Osteoblast (primary cell): ENCODE data around the gene ADAM12. TPM values are rescaled to one million over a fixed set of nuclear protein-coding genes. Genes with fewer than 3 reads are reported as not detected.

Experiments
- DNase-seq: peaks from one replicate; pipeline ENCODE4 v3.0.0; 2011; ENCODE audit warnings: low spot score, mixed read lengths; ENCODE audit not compliant: insufficient read length; ENCODE audit errors: missing footprints
- H2AFZ ChIP-seq: 2 replicates; pipeline ENCODE4 v1.6.0; 2011; ENCODE audit warnings: mild to moderate bottlenecking, low read length
- H3K27ac ChIP-seq: 2 replicates; pipeline ENCODE4 v1.5.1; 2011; ENCODE audit warnings: mild to moderate bottlenecking, low read depth, low read length, moderate library complexity
- H3K27me3 ChIP-seq: 2 replicates; pipeline ENCODE4 v1.6.0; 2012; ENCODE audit warnings: mild to moderate bottlenecking, control low read depth, inconsistent platforms, low read length, moderate library complexity; ENCODE audit not compliant: insufficient read depth
- H3K36me3 ChIP-seq: 2 replicates; pipeline ENCODE4 v1.5.1; 2011; ENCODE audit warnings: mild to moderate bottlenecking, low read length, control low read depth, moderate library complexity; ENCODE audit not compliant: insufficient read depth
- H3K4me1 ChIP-seq: 2 replicates; pipeline ENCODE4 v1.5.1; 2011; ENCODE audit warnings: mild to moderate bottlenecking, low read length, control low read depth, moderate library complexity; ENCODE audit not compliant: insufficient read depth
- H3K4me2 ChIP-seq: 2 replicates; pipeline ENCODE4 v1.6.0; 2011; ENCODE audit warnings: mild to moderate bottlenecking, low read length; ENCODE audit not compliant: insufficient read depth
- H3K4me3 ChIP-seq: fragments of 200-600 bp; sonication (generic); 3 replicates; pipeline ENCODE4 v1.5.1; 2012; ENCODE audit warnings: mild to moderate bottlenecking, low read length, inconsistent platforms; ENCODE audit not compliant: insufficient read depth
- H3K79me2 ChIP-seq: 2 replicates; pipeline ENCODE4 v1.6.0; 2012; ENCODE audit warnings: mild to moderate bottlenecking, low read length, control low read depth, inconsistent platforms; ENCODE audit not compliant: insufficient read depth
- H3K9me3 ChIP-seq: 2 replicates; pipeline ENCODE4 v1.5.1; 2011; ENCODE audit warnings: low read depth, low read length, control low read depth
- H4K20me1 ChIP-seq: 2 replicates; pipeline ENCODE4 v1.6.0; 2012; ENCODE audit warnings: mild to moderate bottlenecking, low read length, control low read depth; ENCODE audit not compliant: insufficient read depth
- CTCF ChIP-seq: IDR thresholded peaks from 2 replicates; pipeline ENCODE4 v1.5.1; 2011; ENCODE audit warnings: mild to moderate bottlenecking, low read depth, low read length, moderate library complexity; ENCODE audit errors: extremely low read depth
- total RNA-seq: library from RNA; depleted of rRNA; stranded (reverse); fragments of >200 nt; gene quantifications from 2 replicates; pipeline ENCODE4 v1.2.3, GENCODE V29; 2012

Gene ADAM12
- total RNA-seq, 1 donor: 345 TPM

GRCh38 chr10:126158133-126158892 is 230.0 kb downstream of the ADAM12 start:
- Histone ChIP-seq H3K4me2 (no peak overlapping the region), H3K36me3 (peaks cover 21% of the 10 kb centered on the region), H3K27ac (no peak overlapping the region), H3K79me2 (peaks cover 19% of the 10 kb centered on the region), H3K4me1 (peaks cover 21% of the 10 kb centered on the region), H3K27me3 (no peaks in the 10 kb centered on the region), H4K20me1 (no peaks in the 10 kb centered on the region), H3K9me3 (no peaks in the 10 kb centered on the region), H2AFZ (no peak overlapping the region), H3K4me3 (no peak overlapping the region)
- no peak for DNase-seq
- TF ChIP-seq CTCF: no peak

- H3K9me3 ChIP-seq: no peaks in the 10 kb centered on the region
- no peak overlapping the region for H3K4me3 ChIP-seq
- H2AFZ ChIP-seq: no peak overlapping the region
- TF ChIP-seq CTCF: no peak
- no peak overlapping the region for H3K27ac ChIP-seq
- no peaks in the 10 kb centered on the region for H4K20me1 ChIP-seq
- no peaks in the 10 kb centered on the region for H3K27me3 ChIP-seq
- H3K79me2 ChIP-seq: peaks cover 14% of the 10 kb centered on the region
- no peak for DNase-seq
- H3K4me1 ChIP-seq: peaks cover 23% of the 10 kb centered on the region
- H3K36me3 ChIP-seq: peaks cover 14% of the 10 kb centered on the region
- H3K4me2 ChIP-seq: no peak overlapping the region
These were observed 231.1 kb downstream of the ADAM12 start for GRCh38 chr10:126157189-126157588.

DNA sequence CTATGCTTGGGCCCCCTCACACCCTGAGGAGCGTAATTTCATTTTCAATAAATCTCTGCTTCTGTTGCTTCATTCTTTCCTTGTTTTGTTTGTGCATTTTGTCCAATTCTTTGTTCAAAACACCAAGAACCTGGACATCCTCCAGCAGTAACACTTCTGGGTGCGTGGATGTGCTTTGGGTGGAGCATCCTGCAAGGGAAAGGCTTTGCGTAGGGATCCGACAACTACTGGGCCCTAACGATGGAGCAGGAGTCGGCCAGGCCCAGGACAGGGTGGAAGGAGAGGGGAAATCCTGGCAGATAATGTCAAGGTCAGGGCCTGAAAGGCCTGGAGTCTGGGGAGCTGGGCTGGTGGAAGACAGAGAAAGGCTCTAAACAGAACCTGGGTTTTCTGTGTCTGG is 231.8 kb downstream of the ADAM12 start:
- peaks cover 23% of the 10 kb centered on the region for H3K4me1 ChIP-seq
- H3K27me3 ChIP-seq: no peaks in the 10 kb centered on the region
- H2AFZ ChIP-seq: no peak overlapping the region
- H4K20me1 ChIP-seq: no peaks in the 10 kb centered on the region
- H3K36me3 ChIP-seq: peaks cover 14% of the 10 kb centered on the region
- no peak overlapping the region for H3K4me2 ChIP-seq
- TF ChIP-seq CTCF: no peak
- peaks cover 9% of the 10 kb centered on the region for H3K79me2 ChIP-seq
- H3K27ac ChIP-seq: no peak overlapping the region
- H3K9me3 ChIP-seq: no peaks in the 10 kb centered on the region
- no peak overlapping the region for H3K4me3 ChIP-seq
- no peak for DNase-seq

DNA sequence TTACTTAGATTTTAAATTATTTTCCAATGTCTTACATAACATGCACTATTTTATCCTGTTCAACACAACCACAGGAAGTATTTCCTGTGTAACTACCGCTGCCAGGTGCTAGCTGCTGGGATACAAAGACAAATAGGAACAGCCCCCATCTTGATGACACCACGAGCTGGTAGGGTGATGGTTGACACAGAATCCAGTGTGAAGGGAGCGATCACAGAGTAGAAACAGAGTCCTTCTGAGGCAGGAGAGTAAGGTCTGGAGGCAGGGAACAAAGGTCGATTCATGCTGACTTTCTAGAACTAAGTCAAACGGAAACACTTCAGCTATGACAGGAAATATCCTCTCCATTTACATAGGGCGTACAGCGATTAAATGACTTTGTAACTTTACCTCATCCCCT is 232.3 kb downstream of the ADAM12 start:
- DNase-seq: no peak
- no peak for TF ChIP-seq CTCF

More for the DNA sequence above, 232.3 kb downstream of the ADAM12 start:
- H3K36me3 ChIP-seq: peaks cover 18% of the 10 kb centered on the region
- no peak overlapping the region for H3K4me3 ChIP-seq
- peaks cover 23% of the 10 kb centered on the region for H3K4me1 ChIP-seq
- peaks cover under 1% of the 10 kb centered on the region for H3K9me3 ChIP-seq
- H4K20me1 ChIP-seq: no peaks in the 10 kb centered on the region
- H2AFZ ChIP-seq: no peak overlapping the region
- H3K27me3 ChIP-seq: no peaks in the 10 kb centered on the region
- H3K4me2 ChIP-seq: no peak overlapping the region
- no peak overlapping the region for H3K27ac ChIP-seq
- peaks cover 6% of the 10 kb centered on the region for H3K79me2 ChIP-seq
